ENCODE results near the gene ADAM12.

DNA sequence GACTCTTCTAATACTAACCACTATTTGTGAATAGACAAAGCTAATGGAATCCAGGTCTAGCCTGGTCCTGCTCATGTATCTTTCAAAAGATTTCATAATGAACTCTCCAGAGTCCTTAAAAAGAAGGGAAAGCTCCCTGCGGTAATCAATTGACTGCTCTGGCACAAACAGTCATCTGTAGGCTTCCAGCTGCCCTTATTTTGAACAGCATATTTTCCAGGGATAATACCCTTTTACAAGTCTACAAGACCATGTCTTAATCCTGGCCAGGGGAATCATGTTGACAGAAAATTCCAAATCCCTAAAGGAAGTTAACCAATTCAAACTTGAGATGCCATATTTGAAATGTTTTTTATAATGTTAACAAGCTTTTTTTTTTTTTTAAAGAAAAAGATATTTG is 34.6 kb downstream of the ADAM12 start:
- TF ChIP-seq, protein P1, sequence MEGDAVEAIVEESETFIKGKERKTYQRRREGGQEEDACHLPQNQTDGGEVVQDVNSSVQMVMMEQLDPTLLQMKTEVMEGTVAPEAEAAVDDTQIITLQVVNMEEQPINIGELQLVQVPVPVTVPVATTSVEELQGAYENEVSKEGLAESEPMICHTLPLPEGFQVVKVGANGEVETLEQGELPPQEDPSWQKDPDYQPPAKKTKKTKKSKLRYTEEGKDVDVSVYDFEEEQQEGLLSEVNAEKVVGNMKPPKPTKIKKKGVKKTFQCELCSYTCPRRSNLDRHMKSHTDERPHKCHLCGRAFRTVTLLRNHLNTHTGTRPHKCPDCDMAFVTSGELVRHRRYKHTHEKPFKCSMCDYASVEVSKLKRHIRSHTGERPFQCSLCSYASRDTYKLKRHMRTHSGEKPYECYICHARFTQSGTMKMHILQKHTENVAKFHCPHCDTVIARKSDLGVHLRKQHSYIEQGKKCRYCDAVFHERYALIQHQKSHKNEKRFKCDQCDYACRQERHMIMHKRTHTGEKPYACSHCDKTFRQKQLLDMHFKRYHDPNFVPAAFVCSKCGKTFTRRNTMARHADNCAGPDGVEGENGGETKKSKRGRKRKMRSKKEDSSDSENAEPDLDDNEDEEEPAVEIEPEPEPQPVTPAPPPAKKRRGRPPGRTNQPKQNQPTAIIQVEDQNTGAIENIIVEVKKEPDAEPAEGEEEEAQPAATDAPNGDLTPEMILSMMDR (IDR thresholded peaks at IDR 0.05; ENCODE audit: low read depth, low read length, missing input control) = no peak
- TF ChIP-seq GABPA (IDR thresholded peaks at IDR 0.05 in 1 of 2, conservative IDR thresholded peaks at IDR 0.05 in 1 of 2) (no peak), EGR1 (IDR thresholded peaks at IDR 0.05; ENCODE audit: low read depth in 2 of 2) (no peak)
- TF ChIP-seq, protein P2, sequence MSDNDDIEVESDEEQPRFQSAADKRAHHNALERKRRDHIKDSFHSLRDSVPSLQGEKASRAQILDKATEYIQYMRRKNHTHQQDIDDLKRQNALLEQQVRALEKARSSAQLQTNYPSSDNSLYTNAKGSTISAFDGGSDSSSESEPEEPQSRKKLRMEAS (IDR thresholded peaks at IDR 0.05) = no peak

All from liver (tissue), 3 donors.